ENCODE measurements around the gene AGBL4.

The AGBL4 gene

GRCh38 chr1:49971088-49971487, 52.7 kb downstream of the AGBL4 start:
- TF ChIP-seq POLR2AphosphoS5 (IDR thresholded peaks at IDR 0.05; ENCODE audit: low read depth, low read length), result no peak
- no peak for TF ChIP-seq TAF1 (IDR thresholded peaks at IDR 0.05; ENCODE audit: borderline replicate concordance, insufficient read depth, low read length)
- no peak for TF ChIP-seq FOXP2 (optimal IDR thresholded peaks at IDR 0.05; ENCODE audit: borderline replicate concordance, extremely low read depth, extremely low read length, insufficient read depth)
- no peak for TF ChIP-seq SIN3A (IDR thresholded peaks at IDR 0.05; ENCODE audit: borderline replicate concordance, insufficient read depth, low read length)
- TF ChIP-seq REST (IDR thresholded peaks at IDR 0.05; ENCODE audit: insufficient read depth in 1 of 2, low read depth in 2 of 2, low read length in 2 of 2), result no peak

- TF ChIP-seq REST (IDR thresholded peaks at IDR 0.05; ENCODE audit: insufficient read depth in 1 of 2, low read depth in 2 of 2, low read length in 2 of 2) (no peak), TAF1 (IDR thresholded peaks at IDR 0.05; ENCODE audit: borderline replicate concordance, insufficient read depth, low read length) (no peak), FOXP2 (optimal IDR thresholded peaks at IDR 0.05; ENCODE audit: borderline replicate concordance, extremely low read depth, extremely low read length, insufficient read depth) (no peak), POLR2AphosphoS5 (IDR thresholded peaks at IDR 0.05; ENCODE audit: low read depth, low read length) (no peak)
Observed at GRCh38 chr1:49951385-49951784, 72.4 kb downstream of the AGBL4 start.

GRCh38 chr1:49906365-49906764, 117.4 kb downstream of the AGBL4 start:
- TF ChIP-seq FOXP2 (optimal IDR thresholded peaks at IDR 0.05; ENCODE audit: borderline replicate concordance, extremely low read depth, extremely low read length, insufficient read depth), result no peak
- TF ChIP-seq POLR2AphosphoS5 (IDR thresholded peaks at IDR 0.05; ENCODE audit: low read depth, low read length), result no peak
- no peak for TF ChIP-seq SIN3A (IDR thresholded peaks at IDR 0.05; ENCODE audit: borderline replicate concordance, insufficient read depth, low read length)
- TF ChIP-seq TAF1 (IDR thresholded peaks at IDR 0.05; ENCODE audit: borderline replicate concordance, insufficient read depth, low read length), result no peak
- no peak for TF ChIP-seq REST (IDR thresholded peaks at IDR 0.05; ENCODE audit: insufficient read depth in 1 of 2, low read depth in 2 of 2, low read length in 2 of 2)

- TF ChIP-seq POLR2AphosphoS5 (IDR thresholded peaks at IDR 0.05; ENCODE audit: low read depth, low read length) (no peak), TAF1 (IDR thresholded peaks at IDR 0.05; ENCODE audit: borderline replicate concordance, insufficient read depth, low read length) (no peak), REST (IDR thresholded peaks at IDR 0.05; ENCODE audit: insufficient read depth in 1 of 2, low read depth in 2 of 2, low read length in 2 of 2) (no peak), SIN3A (IDR thresholded peaks at IDR 0.05; ENCODE audit: borderline replicate concordance, insufficient read depth, low read length) (no peak), FOXP2 (optimal IDR thresholded peaks at IDR 0.05; ENCODE audit: borderline replicate concordance, extremely low read depth, extremely low read length, insufficient read depth) (no peak)
Observed at GRCh38 chr1:49864581-49864980, 159.2 kb downstream of the AGBL4 start.

GRCh38 chr1:49854741-49855140, 169.0 kb downstream of the AGBL4 start:
- TF ChIP-seq POLR2AphosphoS5 (IDR thresholded peaks at IDR 0.05; ENCODE audit: low read depth, low read length) (no peak), FOXP2 (optimal IDR thresholded peaks at IDR 0.05; ENCODE audit: borderline replicate concordance, extremely low read depth, extremely low read length, insufficient read depth) (no peak), SIN3A (IDR thresholded peaks at IDR 0.05; ENCODE audit: borderline replicate concordance, insufficient read depth, low read length) (no peak)
